ENCODE measurements around the gene MACROD2. TPM values are rescaled to one million over a fixed set of nuclear protein-coding genes. Genes with fewer than 3 reads are reported as not detected.

MACROD2 gene
- total and polyA plus RNA-seq, 4 donors, result 0.66 to 10.5 (median 3.3) TPM

DNA sequence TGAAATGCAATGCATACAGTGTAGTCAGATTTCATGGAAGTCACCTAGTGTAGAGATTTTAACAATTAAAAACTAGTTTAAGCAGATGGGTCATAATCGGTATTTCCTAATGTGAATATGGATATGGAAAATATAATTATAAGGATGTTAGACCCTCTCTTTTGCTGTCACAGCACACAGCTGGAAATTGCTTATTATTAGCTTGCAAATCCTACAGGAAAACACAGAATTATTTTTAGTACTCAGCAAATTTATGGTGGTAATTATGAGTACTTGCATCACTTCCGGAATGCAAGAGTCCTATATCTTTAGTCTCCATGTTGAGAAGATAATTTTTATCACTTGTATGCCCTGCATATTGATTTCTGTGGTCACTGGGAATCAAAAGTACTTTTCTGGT, 1584.4 kb downstream of the MACROD2 start (continued):
- TF ChIP-seq, protein P1, sequence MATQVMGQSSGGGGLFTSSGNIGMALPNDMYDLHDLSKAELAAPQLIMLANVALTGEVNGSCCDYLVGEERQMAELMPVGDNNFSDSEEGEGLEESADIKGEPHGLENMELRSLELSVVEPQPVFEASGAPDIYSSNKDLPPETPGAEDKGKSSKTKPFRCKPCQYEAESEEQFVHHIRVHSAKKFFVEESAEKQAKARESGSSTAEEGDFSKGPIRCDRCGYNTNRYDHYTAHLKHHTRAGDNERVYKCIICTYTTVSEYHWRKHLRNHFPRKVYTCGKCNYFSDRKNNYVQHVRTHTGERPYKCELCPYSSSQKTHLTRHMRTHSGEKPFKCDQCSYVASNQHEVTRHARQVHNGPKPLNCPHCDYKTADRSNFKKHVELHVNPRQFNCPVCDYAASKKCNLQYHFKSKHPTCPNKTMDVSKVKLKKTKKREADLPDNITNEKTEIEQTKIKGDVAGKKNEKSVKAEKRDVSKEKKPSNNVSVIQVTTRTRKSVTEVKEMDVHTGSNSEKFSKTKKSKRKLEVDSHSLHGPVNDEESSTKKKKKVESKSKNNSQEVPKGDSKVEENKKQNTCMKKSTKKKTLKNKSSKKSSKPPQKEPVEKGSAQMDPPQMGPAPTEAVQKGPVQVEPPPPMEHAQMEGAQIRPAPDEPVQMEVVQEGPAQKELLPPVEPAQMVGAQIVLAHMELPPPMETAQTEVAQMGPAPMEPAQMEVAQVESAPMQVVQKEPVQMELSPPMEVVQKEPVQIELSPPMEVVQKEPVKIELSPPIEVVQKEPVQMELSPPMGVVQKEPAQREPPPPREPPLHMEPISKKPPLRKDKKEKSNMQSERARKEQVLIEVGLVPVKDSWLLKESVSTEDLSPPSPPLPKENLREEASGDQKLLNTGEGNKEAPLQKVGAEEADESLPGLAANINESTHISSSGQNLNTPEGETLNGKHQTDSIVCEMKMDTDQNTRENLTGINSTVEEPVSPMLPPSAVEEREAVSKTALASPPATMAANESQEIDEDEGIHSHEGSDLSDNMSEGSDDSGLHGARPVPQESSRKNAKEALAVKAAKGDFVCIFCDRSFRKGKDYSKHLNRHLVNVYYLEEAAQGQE (IDR thresholded peaks at IDR 0.05), result no peak
- no peak for TF ChIP-seq SP1 (IDR thresholded peaks at IDR 0.05)
- TF ChIP-seq GABPA (IDR thresholded peaks at IDR 0.05 in 1 of 2, conservative IDR thresholded peaks at IDR 0.05 in 1 of 2), result no peak

DNA sequence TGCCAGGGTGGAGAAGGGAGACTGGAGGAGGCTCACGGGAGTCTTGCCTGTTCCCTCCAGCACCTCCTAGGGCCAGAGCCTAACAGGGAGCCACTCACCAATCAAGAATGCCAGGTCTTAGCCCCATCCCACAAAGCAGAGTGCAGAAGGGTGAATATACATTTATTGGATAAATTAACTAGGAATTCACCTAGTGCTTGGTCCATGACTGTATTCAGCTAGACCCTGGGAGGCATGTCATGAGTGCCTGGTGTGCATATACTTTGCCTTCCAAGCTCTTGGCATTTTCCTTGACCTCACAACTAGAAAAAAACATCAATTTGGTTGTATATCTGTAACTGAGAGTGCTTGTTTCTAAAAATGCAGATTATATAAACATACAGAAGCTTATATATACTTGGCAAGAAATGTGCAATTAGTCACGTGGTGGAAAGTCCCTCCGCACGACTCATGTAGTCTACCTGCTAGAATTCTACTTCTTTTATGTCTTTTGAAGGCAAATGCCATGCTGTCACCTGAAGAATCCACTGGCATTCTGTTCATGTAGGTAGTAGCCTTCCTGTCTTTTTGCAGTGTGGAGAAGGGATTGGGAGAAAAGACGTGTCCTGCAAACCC, 1586.9 kb downstream of the MACROD2 start:
- H3K27ac ChIP-seq (ENCODE audit: low read depth in 1 of 2, low read length in 2 of 2), result no peak overlapping the region
- H3K27me3 ChIP-seq (ENCODE audit: control insufficient read depth in 4 of 4, insufficient read depth in 4 of 4, low read length in 3 of 4), result no peaks in the 10 kb centered on the region
- H3K4me3 ChIP-seq (ENCODE audit: low read depth in 1 of 3, low read length in 3 of 3), result no peak overlapping the region
- no peaks in the 10 kb centered on the region for H3K36me3 ChIP-seq (ENCODE audit: control insufficient read depth in 4 of 4, insufficient read depth in 3 of 4, low read depth in 1 of 4, low read length in 3 of 4)
- no peaks in the 10 kb centered on the region for H3K9me3 ChIP-seq (ENCODE audit: control insufficient read depth in 4 of 4, low read length in 3 of 4)
- no peak for DNase-seq (ENCODE audit: low spot score)
- H3K4me1 ChIP-seq (ENCODE audit: control insufficient read depth in 4 of 4, insufficient read depth in 4 of 4, low read length in 3 of 4), result no peaks in the 10 kb centered on the region
- H3K9ac ChIP-seq (ENCODE audit: low read depth in 1 of 2, low read length in 2 of 2), result no peak overlapping the region
- TF ChIP-seq RAD21 (IDR thresholded peaks at IDR 0.05) (no peak), EGR1 (IDR thresholded peaks at IDR 0.05; ENCODE audit: low read depth in 2 of 2) (no peak), RXRA (IDR thresholded peaks at IDR 0.05) (no peak), JUND (IDR thresholded peaks at IDR 0.05) (no peak), TAF1 (conservative IDR thresholded peaks at IDR 0.05) (no peak), FOXA2 (IDR thresholded peaks at IDR 0.05) (no peak), HNF4A (conservative IDR thresholded peaks at IDR 0.05) (no peak), HNF4G (IDR thresholded peaks at IDR 0.05) (no peak), NR2F2 (IDR thresholded peaks at IDR 0.05) (no peak)
- TF ChIP-seq, protein P2, sequence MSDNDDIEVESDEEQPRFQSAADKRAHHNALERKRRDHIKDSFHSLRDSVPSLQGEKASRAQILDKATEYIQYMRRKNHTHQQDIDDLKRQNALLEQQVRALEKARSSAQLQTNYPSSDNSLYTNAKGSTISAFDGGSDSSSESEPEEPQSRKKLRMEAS (IDR thresholded peaks at IDR 0.05), result no peak
- TF ChIP-seq, protein P1 (IDR thresholded peaks at IDR 0.05), result no peak
- 76% methylated on average over 5 of the region's 5 CpGs for WGBS

DNA sequence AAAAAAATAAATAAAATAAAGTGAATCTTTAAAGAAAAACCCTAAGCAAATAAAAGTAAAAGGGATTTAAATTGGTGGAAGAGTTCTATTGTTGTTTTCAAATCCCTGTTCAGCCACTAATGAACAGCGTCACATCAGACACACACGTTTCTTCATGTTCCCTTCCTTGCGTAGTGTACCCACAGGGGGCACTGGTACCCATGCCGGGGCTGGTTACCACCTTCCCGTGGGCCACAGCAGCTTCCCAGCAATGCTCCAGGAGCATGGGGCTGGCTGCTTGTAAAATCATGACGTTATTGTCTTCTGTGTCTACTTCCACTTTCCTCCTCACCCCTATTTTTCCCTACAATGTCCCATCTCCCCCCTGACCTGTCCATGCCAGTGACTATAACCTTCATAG, 1589.2 kb downstream of the MACROD2 start:
- H3K4me1 ChIP-seq (ENCODE audit: control insufficient read depth in 4 of 4, insufficient read depth in 4 of 4, low read length in 3 of 4), result no peaks in the 10 kb centered on the region
- H3K27me3 ChIP-seq (ENCODE audit: control insufficient read depth in 4 of 4, insufficient read depth in 4 of 4, low read length in 3 of 4), result no peaks in the 10 kb centered on the region
- H3K4me3 ChIP-seq (ENCODE audit: low read depth in 1 of 3, low read length in 3 of 3), result no peak overlapping the region
- H3K27ac ChIP-seq (ENCODE audit: low read depth in 1 of 2, low read length in 2 of 2), result no peak overlapping the region
- WGBS, result 85% methylated on average over 6 of the region's 6 CpGs
- H3K9ac ChIP-seq (ENCODE audit: low read depth in 1 of 2, low read length in 2 of 2), result no peak overlapping the region
- H3K36me3 ChIP-seq (ENCODE audit: control insufficient read depth in 4 of 4, insufficient read depth in 3 of 4, low read depth in 1 of 4, low read length in 3 of 4), result no peaks in the 10 kb centered on the region
- H3K9me3 ChIP-seq (ENCODE audit: control insufficient read depth in 4 of 4, low read length in 3 of 4), result no peaks in the 10 kb centered on the region
- no peak for DNase-seq (ENCODE audit: low spot score)
- TF ChIP-seq RAD21 (IDR thresholded peaks at IDR 0.05) (no peak), TAF1 (conservative IDR thresholded peaks at IDR 0.05) (no peak), HNF4G (IDR thresholded peaks at IDR 0.05) (no peak), FOXA2 (IDR thresholded peaks at IDR 0.05) (no peak), YY1 (IDR thresholded peaks at IDR 0.05) (no peak), GABPA (IDR thresholded peaks at IDR 0.05 in 1 of 2, conservative IDR thresholded peaks at IDR 0.05 in 1 of 2) (no peak), EGR1 (IDR thresholded peaks at IDR 0.05; ENCODE audit: low read depth in 2 of 2) (no peak), HNF4A (conservative IDR thresholded peaks at IDR 0.05) (no peak), SP1 (IDR thresholded peaks at IDR 0.05) (no peak), RXRA (IDR thresholded peaks at IDR 0.05) (no peak), JUND (IDR thresholded peaks at IDR 0.05) (no peak)
- TF ChIP-seq, protein P2 (IDR thresholded peaks at IDR 0.05), result no peak
- TF ChIP-seq, protein P3, sequence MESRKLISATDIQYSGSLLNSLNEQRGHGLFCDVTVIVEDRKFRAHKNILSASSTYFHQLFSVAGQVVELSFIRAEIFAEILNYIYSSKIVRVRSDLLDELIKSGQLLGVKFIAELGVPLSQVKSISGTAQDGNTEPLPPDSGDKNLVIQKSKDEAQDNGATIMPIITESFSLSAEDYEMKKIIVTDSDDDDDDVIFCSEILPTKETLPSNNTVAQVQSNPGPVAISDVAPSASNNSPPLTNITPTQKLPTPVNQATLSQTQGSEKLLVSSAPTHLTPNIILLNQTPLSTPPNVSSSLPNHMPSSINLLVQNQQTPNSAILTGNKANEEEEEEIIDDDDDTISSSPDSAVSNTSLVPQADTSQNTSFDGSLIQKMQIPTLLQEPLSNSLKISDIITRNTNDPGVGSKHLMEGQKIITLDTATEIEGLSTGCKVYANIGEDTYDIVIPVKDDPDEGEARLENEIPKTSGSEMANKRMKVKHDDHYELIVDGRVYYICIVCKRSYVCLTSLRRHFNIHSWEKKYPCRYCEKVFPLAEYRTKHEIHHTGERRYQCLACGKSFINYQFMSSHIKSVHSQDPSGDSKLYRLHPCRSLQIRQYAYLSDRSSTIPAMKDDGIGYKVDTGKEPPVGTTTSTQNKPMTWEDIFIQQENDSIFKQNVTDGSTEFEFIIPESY (IDR thresholded peaks at IDR 0.05), result no peak
- TF ChIP-seq, protein P4, sequence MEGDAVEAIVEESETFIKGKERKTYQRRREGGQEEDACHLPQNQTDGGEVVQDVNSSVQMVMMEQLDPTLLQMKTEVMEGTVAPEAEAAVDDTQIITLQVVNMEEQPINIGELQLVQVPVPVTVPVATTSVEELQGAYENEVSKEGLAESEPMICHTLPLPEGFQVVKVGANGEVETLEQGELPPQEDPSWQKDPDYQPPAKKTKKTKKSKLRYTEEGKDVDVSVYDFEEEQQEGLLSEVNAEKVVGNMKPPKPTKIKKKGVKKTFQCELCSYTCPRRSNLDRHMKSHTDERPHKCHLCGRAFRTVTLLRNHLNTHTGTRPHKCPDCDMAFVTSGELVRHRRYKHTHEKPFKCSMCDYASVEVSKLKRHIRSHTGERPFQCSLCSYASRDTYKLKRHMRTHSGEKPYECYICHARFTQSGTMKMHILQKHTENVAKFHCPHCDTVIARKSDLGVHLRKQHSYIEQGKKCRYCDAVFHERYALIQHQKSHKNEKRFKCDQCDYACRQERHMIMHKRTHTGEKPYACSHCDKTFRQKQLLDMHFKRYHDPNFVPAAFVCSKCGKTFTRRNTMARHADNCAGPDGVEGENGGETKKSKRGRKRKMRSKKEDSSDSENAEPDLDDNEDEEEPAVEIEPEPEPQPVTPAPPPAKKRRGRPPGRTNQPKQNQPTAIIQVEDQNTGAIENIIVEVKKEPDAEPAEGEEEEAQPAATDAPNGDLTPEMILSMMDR (IDR thresholded peaks at IDR 0.05; ENCODE audit: low read depth, low read length, missing input control), result no peak

Data from liver (tissue), 9 donors.